ENCODE results near the gene CDH5. TPM values are rescaled to one million over a fixed set of nuclear protein-coding genes. Genes with fewer than 3 reads are reported as not detected.

The CDH5 gene
- total RNA-seq, 1 experiment from 2014 or later = not detected

GRCh38 chr16:66434619-66435430, 68.3 kb downstream of the CDH5 start:
- ChIA-PET CTCF (no interaction called here), POLR2A (ENCODE audit: unreplicated experiment) (no interaction called here)
- TF ChIP-seq CTCF (conservative IDR thresholded peaks at IDR 0.05; ENCODE audit: low read depth, low read length) = no peak
- no peak for TF ChIP-seq EZH2 (IDR thresholded peaks at IDR 0.05; ENCODE audit: low read length, unreplicated experiment)
- no peak for TF ChIP-seq EZH2phosphoT487 (IDR thresholded peaks at IDR 0.05; ENCODE audit: borderline replicate concordance, low read length)
- Histone ChIP-seq H3F3A (ENCODE audit: low read length, unreplicated experiment) (no peaks in the 10 kb centered on the region), H3K9me2 (replicated peaks; ENCODE audit: low read length) (no peaks in the 10 kb centered on the region), H3K27ac (ENCODE audit: low read length) (no peak overlapping the region), H3K4me2 (ENCODE audit: low read length) (no peak overlapping the region), H2AFZ (ENCODE audit: low read length) (no peak overlapping the region), H3K4me3 (ENCODE audit: low read length) (no peak overlapping the region), H3K27me3 (ENCODE audit: low read length) (no peaks in the 10 kb centered on the region), H3K9ac (ENCODE audit: low read length) (no peak overlapping the region), H3K36me3 (ENCODE audit: low read depth, low read length) (no peaks in the 10 kb centered on the region), H3K79me2 (ENCODE audit: low read length) (no peaks in the 10 kb centered on the region), H3K4me1 (ENCODE audit: insufficient read depth, low read length) (peaks cover 10% of the 10 kb centered on the region), H4K20me1 (ENCODE audit: low read length) (no peaks in the 10 kb centered on the region), H3K9me3 (ENCODE audit: low read length) (no peaks in the 10 kb centered on the region)
- ATAC-seq (no peak), DNase-seq (no peak)
- intact Hi-C loops (cut with micrococcal nuclease) = no loop called here
- BruUV-seq (replicated peaks) = no TSS peak

- no peak for DNase-seq
- no peaks in the 10 kb centered on the region for H3K9me2 ChIP-seq (replicated peaks; ENCODE audit: low read length)
- TF ChIP-seq EZH2phosphoT487 (IDR thresholded peaks at IDR 0.05; ENCODE audit: borderline replicate concordance, low read length) (no peak), CTCF (conservative IDR thresholded peaks at IDR 0.05; ENCODE audit: low read depth, low read length) (no peak), EZH2 (IDR thresholded peaks at IDR 0.05; ENCODE audit: low read length, unreplicated experiment) (no peak)
- H3K4me1 ChIP-seq (ENCODE audit: insufficient read depth, low read length) = peaks cover 10% of the 10 kb centered on the region
- no peaks in the 10 kb centered on the region for H3K36me3 ChIP-seq (ENCODE audit: low read depth, low read length)
- no peak overlapping the region for H2AFZ ChIP-seq (ENCODE audit: low read length)
- H3K4me3 ChIP-seq (ENCODE audit: low read length) = no peak overlapping the region
- no peaks in the 10 kb centered on the region for H4K20me1 ChIP-seq (ENCODE audit: low read length)
- intact Hi-C loops (cut with micrococcal nuclease) = no loop called here
- no peaks in the 10 kb centered on the region for H3K27me3 ChIP-seq (ENCODE audit: low read length)
- no peaks in the 10 kb centered on the region for H3K79me2 ChIP-seq (ENCODE audit: low read length)
- H3K9ac ChIP-seq (ENCODE audit: low read length) = no peak overlapping the region
- no peak overlapping the region for H3K4me2 ChIP-seq (ENCODE audit: low read length)
- no peak overlapping the region for H3K27ac ChIP-seq (ENCODE audit: low read length)
- POLR2A ChIA-PET (ENCODE audit: unreplicated experiment) = no interaction called here
- no peaks in the 10 kb centered on the region for H3K9me3 ChIP-seq (ENCODE audit: low read length)
- H3F3A ChIP-seq (ENCODE audit: low read length, unreplicated experiment) = no peaks in the 10 kb centered on the region
- ATAC-seq = no peak
- CTCF ChIA-PET = no interaction called here
- no TSS peak for BruUV-seq (replicated peaks)
Observed at GRCh38 chr16:66435896-66436295, 69.4 kb downstream of the CDH5 start.

GRCh38 chr16:66437391-66437945, 71.0 kb downstream of the CDH5 start:
- ATAC-seq (no peak), DNase-seq (no peak)
- BruUV-seq (replicated peaks) = no TSS peak
- intact Hi-C loops (cut with micrococcal nuclease) = no loop called here
- Histone ChIP-seq H3K79me2 (ENCODE audit: low read length) (no peaks in the 10 kb centered on the region), H3K9me3 (ENCODE audit: low read length) (no peaks in the 10 kb centered on the region), H3K4me3 (ENCODE audit: low read length) (no peak overlapping the region), H3K4me2 (ENCODE audit: low read length) (no peak overlapping the region), H3K4me1 (ENCODE audit: insufficient read depth, low read length) (peaks cover 10% of the 10 kb centered on the region), H3K27me3 (ENCODE audit: low read length) (no peaks in the 10 kb centered on the region), H3K9me2 (replicated peaks; ENCODE audit: low read length) (no peaks in the 10 kb centered on the region), H2AFZ (ENCODE audit: low read length) (no peak overlapping the region), H3F3A (ENCODE audit: low read length, unreplicated experiment) (no peaks in the 10 kb centered on the region), H3K36me3 (ENCODE audit: low read depth, low read length) (no peaks in the 10 kb centered on the region), H3K9ac (ENCODE audit: low read length) (no peak overlapping the region), H4K20me1 (ENCODE audit: low read length) (no peaks in the 10 kb centered on the region), H3K27ac (ENCODE audit: low read length) (no peak overlapping the region)
- ChIA-PET CTCF (no interaction called here), POLR2A (ENCODE audit: unreplicated experiment) (no interaction called here)
- no peak for TF ChIP-seq EZH2phosphoT487 (IDR thresholded peaks at IDR 0.05; ENCODE audit: borderline replicate concordance, low read length)
- no peak for TF ChIP-seq EZH2 (IDR thresholded peaks at IDR 0.05; ENCODE audit: low read length, unreplicated experiment)
- TF ChIP-seq CTCF (conservative IDR thresholded peaks at IDR 0.05; ENCODE audit: low read depth, low read length) = no peak

All from PC-3 (cell line).